Measurements from ENCODE around the gene TMEM97. TPM values are rescaled to one million over a fixed set of nuclear protein-coding genes. Genes with fewer than 3 reads are reported as not detected.

TMEM97 gene
- polyA plus RNA-seq, 1 experiment, result 16.1 TPM

DNA sequence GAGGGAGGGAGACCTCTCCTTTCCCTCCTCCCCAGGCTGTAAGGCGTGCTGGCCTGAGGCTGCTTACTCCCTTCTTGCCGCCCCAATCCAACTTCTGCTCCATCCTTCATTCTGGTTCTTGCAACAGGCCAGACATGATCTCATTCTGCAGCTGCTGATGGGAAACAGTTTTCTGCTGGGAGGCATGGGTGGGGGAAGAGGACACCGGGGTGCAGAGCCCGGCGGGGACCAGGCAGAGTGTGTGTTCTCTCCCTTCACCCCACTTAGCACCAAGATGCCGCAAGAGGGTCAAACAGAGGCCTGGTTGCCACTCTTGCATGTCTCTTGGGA is 53.9 kb downstream of the TMEM97 start:
- H3K4me3 ChIP-seq (ENCODE audit: low read depth, low read length), result peak overlapping the region; percentile 69

More for the DNA sequence above, 53.9 kb downstream of the TMEM97 start:
- no peak for DNase-seq (ENCODE audit: low read depth, low spot score)
- H3K27me3 ChIP-seq (ENCODE audit: control insufficient read depth, insufficient read depth, low read length), result no peaks in the 10 kb centered on the region
- H3K27ac ChIP-seq (ENCODE audit: low read depth, low read length), result no peak overlapping the region
- TF ChIP-seq, protein P1, sequence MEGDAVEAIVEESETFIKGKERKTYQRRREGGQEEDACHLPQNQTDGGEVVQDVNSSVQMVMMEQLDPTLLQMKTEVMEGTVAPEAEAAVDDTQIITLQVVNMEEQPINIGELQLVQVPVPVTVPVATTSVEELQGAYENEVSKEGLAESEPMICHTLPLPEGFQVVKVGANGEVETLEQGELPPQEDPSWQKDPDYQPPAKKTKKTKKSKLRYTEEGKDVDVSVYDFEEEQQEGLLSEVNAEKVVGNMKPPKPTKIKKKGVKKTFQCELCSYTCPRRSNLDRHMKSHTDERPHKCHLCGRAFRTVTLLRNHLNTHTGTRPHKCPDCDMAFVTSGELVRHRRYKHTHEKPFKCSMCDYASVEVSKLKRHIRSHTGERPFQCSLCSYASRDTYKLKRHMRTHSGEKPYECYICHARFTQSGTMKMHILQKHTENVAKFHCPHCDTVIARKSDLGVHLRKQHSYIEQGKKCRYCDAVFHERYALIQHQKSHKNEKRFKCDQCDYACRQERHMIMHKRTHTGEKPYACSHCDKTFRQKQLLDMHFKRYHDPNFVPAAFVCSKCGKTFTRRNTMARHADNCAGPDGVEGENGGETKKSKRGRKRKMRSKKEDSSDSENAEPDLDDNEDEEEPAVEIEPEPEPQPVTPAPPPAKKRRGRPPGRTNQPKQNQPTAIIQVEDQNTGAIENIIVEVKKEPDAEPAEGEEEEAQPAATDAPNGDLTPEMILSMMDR (IDR thresholded peaks at IDR 0.05; ENCODE audit: low read depth, low read length), result no peak
- ChIA-PET POLR2A (no interaction called here), CTCF (no interaction called here)
- H3K9me3 ChIP-seq (ENCODE audit: control insufficient read depth, insufficient read depth, low read length), result no peaks in the 10 kb centered on the region; the same call in 1 of the 2 replicates

Other genes starting within 250 kb of the TMEM97 start
- 43.5 and 67.1 TPM in 2 replicates for gene IFT20, start 16.3 kb downstream of the TMEM97 start, polyA plus RNA-seq (2011; rRNA removed)
- 51.2 and 64.7 TPM in 2 replicates for gene TNFAIP1, start 16.6 kb downstream of the TMEM97 start, polyA plus RNA-seq (2011; rRNA removed)
- 84.7 and 97.7 TPM in 2 replicates for gene POLDIP2, start 38.3 kb downstream of the TMEM97 start, polyA plus RNA-seq (2011; rRNA removed)
- gene SEBOX, start 46.0 kb downstream of the TMEM97 start, polyA plus RNA-seq (2011; rRNA removed), result not detected in 2 replicates
- 0.53 and 1.3 TPM in 2 replicates for gene VTN, start 51.1 kb downstream of the TMEM97 start, polyA plus RNA-seq (2011; rRNA removed)
- gene SARM1, start 52.5 kb downstream of the TMEM97 start, polyA plus RNA-seq (2011; rRNA removed), result 6.2 and 6.7 TPM in 2 replicates
- 2.5 and 3.4 TPM in 2 replicates for gene SLC46A1, start 87.0 kb downstream of the TMEM97 start, polyA plus RNA-seq (2011; rRNA removed)
- not detected in 2 replicates for gene SLC13A2, start 154.4 kb downstream of the TMEM97 start, polyA plus RNA-seq (2011; rRNA removed)
- not detected in 2 replicates for gene FOXN1, start 187.1 kb downstream of the TMEM97 start, polyA plus RNA-seq (2011; rRNA removed)
- gene UNC119, start 233.4 kb downstream of the TMEM97 start, polyA plus RNA-seq (2011; rRNA removed), result 51.2 and 54.3 TPM in 2 replicates

All from AG04450 (cell line).